HG03060 (cell line): ENCODE measurements around the gene RABL2A.
"Not testable (repeated sequence)": the region's sequence is repeated elsewhere in the genome, so short reads cannot be mapped to it uniquely, and the experiment has no call there.

Experiments used
- ATAC-seq: cut with Tn5 transposase; IDR thresholded peaks from one replicate; pipeline ENCODE4 v1.9.1; 2021; ENCODE audit warnings: low read depth, moderate number of reproducible peaks; ENCODE audit not compliant: unreplicated experiment

RABL2A gene

GRCh38 chr2:113604661-113605060 lies 22.4 kb upstream of the RABL2A start:
- ATAC-seq = not testable (repeated sequence)

GRCh38 chr2:113606036-113606435 lies 21.0 kb upstream of the RABL2A start:
- not testable (repeated sequence) for ATAC-seq

- ATAC-seq = not testable (repeated sequence)
Observed at GRCh38 chr2:113609822-113610221, 17.2 kb upstream of the RABL2A start.

GRCh38 chr2:113621002-113621401 lies 6.1 kb upstream of the RABL2A start:
- ATAC-seq = not testable (repeated sequence)

GRCh38 chr2:113625906-113626305 lies 1.2 kb upstream of the RABL2A start:
- not testable (repeated sequence) for ATAC-seq

- ATAC-seq = not testable (repeated sequence)
Observed at GRCh38 chr2:113632849-113633345, 5.8 kb downstream of the RABL2A start.

GRCh38 chr2:113635358-113635757 lies 8.3 kb downstream of the RABL2A start:
- not testable (repeated sequence) for ATAC-seq

GRCh38 chr2:113636226-113636625 lies 9.2 kb downstream of the RABL2A start:
- ATAC-seq = not testable (repeated sequence)

GRCh38 chr2:113638084-113638483 lies 11.0 kb downstream of the RABL2A start:
- not testable (repeated sequence) for ATAC-seq

- not testable (repeated sequence) for ATAC-seq
Observed at GRCh38 chr2:113646217-113646616, 19.2 kb downstream of the RABL2A start.

- ATAC-seq = not testable (repeated sequence)
Observed at GRCh38 chr2:113650834-113651815, 24.1 kb downstream of the RABL2A start.

- ATAC-seq = not testable (repeated sequence)
Observed at GRCh38 chr2:113652599-113652998, 25.5 kb downstream of the RABL2A start.

- ATAC-seq = not testable (repeated sequence)
Observed at GRCh38 chr2:113656031-113656624, 29.1 kb downstream of the RABL2A start.

- ATAC-seq = not testable (repeated sequence)
Observed at GRCh38 chr2:113657735-113658134, 30.7 kb downstream of the RABL2A start.

GRCh38 chr2:113663285-113664060 lies 36.4 kb downstream of the RABL2A start:
- ATAC-seq = not testable (repeated sequence)

- not testable (repeated sequence) for ATAC-seq
Observed at GRCh38 chr2:113664761-113665533, 37.9 kb downstream of the RABL2A start.

- ATAC-seq = not testable (repeated sequence)
Observed at GRCh38 chr2:113669013-113669412, 41.9 kb downstream of the RABL2A start.

- ATAC-seq = no peak
Observed at GRCh38 chr2:113672326-113672932, 45.4 kb downstream of the RABL2A start.

GRCh38 chr2:113675875-113676274 lies 48.8 kb downstream of the RABL2A start:
- ATAC-seq = no peak
